K562 (cell line): ENCODE results near the gene SPRR1A. TPM values are rescaled to one million over a fixed set of nuclear protein-coding genes. Genes with fewer than 3 reads are reported as not detected.

Source experiments
- ATAC-seq: fragments of 200-7000 bp; cut with Tn5 transposase; 3 replicates; pipeline ENCODE4 v1.9.1; 2020; ENCODE audit warnings: moderate library complexity
- BruUV-seq: library from RNA; stranded (reverse); fragments of 400-500 nt; replicated peaks from 2 replicates; lab custom pipeline; 2021; lab: Mats Ljungman, UMichigan
- CTCF ChIA-PET: fragments of 300-600 bp; formaldehyde crosslinking; extraction: SDS; loops from one replicate; lab custom pipeline; 2021; ENCODE audit warnings: low intra/inter-chr PET ratio; lab: Yijun Ruan, JAX
- POLR2A ChIA-PET: fragments of 300-600, 350-650 bp; sonication (Branson Sonifier 250); formaldehyde crosslinking; extraction: SDS; loops from one replicate; lab custom pipeline; 2021; ENCODE audit warnings: antibody characterized with exemption, inconsistent platforms; lab: Yijun Ruan, JAX
- DNase-seq, 4 experiments: peaks; one replicate each; pipeline versions ENCODE4 v3.0.0 to v3.0.0-alpha.2; 2011 to 2018; ENCODE audit warnings: low spot score in 3 of 4, mixed read lengths in 3 of 4; ENCODE audit errors: extremely low read depth in 1 of 4
- FAIRE-seq: peaks from 2 replicates; lab custom pipeline; 2011; peaks lifted over from hg19 to GRCh38; lab: Jason Lieb, UNC
- H2AFZ ChIP-seq: 2 replicates; pipeline ENCODE4 v1.6.0; 2011; ENCODE audit warnings: low read depth, low read length, control low read depth, inconsistent platforms
- H3K27ac ChIP-seq: fragments of 200-600 bp; 3 replicates; pipeline ENCODE4 v1.8.0; 2011; ENCODE audit warnings: low read depth, mild to moderate bottlenecking, control low read depth, inconsistent platforms, low read length, moderate library complexity, mixed read lengths; ENCODE audit errors: extremely low read depth
- H3K27me3 ChIP-seq, 2 experiments: fragments of 300-600 bp in 1 of 2; 2 replicates in 1 of 2; 3 replicates in 1 of 2; pipeline versions ENCODE4 v1.6.0 to v1.8.0; 2011; ENCODE audit warnings: inconsistent platforms in 2 of 2, low read length in 2 of 2, mild to moderate bottlenecking in 1 of 2, mixed read lengths in 1 of 2, moderate library complexity in 1 of 2; ENCODE audit not compliant: control insufficient read depth in 2 of 2, insufficient read depth in 2 of 2
- H3K36me3 ChIP-seq: fragments of 300-600 bp; 3 replicates; pipeline ENCODE4 v1.8.0; 2011; ENCODE audit warnings: mild to moderate bottlenecking, low read length, inconsistent platforms; ENCODE audit not compliant: control insufficient read depth, insufficient read depth
- H3K4me1 ChIP-seq, 2 experiments: fragments of 200-600 bp in 1 of 2; replicated peaks in 1 of 2; 2 replicates in 1 of 2; 3 replicates in 1 of 2; pipeline versions ENCODE4 v1.5.1 to v1.8.0; 2011; ENCODE audit warnings: inconsistent platforms in 2 of 2, low read length in 2 of 2, mild to moderate bottlenecking in 1 of 2, mixed read lengths in 1 of 2, moderate library complexity in 1 of 2; ENCODE audit not compliant: control insufficient read depth in 2 of 2, insufficient read depth in 2 of 2
- H3K4me2 ChIP-seq: 2 replicates; pipeline ENCODE4 v1.6.1; 2011; ENCODE audit warnings: low read length, control low read depth, inconsistent platforms, mixed read lengths; ENCODE audit not compliant: insufficient read depth
- H3K4me3 ChIP-seq: fragments of 200-600 bp; sonication (generic), shearing (Covaris generic); 2 replicates; pipeline ENCODE4 v1.5.1; 2016; ENCODE audit warnings: control low read depth, inconsistent platforms
- H3K79me2 ChIP-seq: fragments of 200-600 bp; 3 replicates; pipeline ENCODE4 v1.8.0; 2011; ENCODE audit warnings: low read length, inconsistent platforms; ENCODE audit not compliant: control insufficient read depth, insufficient read depth
- H3K9ac ChIP-seq, 2 experiments: 2 replicates each; pipeline versions ENCODE4 v1.6.0 to v1.6.1; 2011; ENCODE audit warnings: low read depth in 2 of 2, low read length in 2 of 2, control low read depth in 1 of 2, inconsistent platforms in 1 of 2, mild to moderate bottlenecking in 1 of 2, mixed read lengths in 1 of 2; ENCODE audit not compliant: insufficient read depth in 1 of 2
- H3K9me1 ChIP-seq: one replicate; pipeline ENCODE4 v1.6.0; 2011; ENCODE audit warnings: inconsistent platforms, mild to moderate bottlenecking, low read length, moderate library complexity; ENCODE audit not compliant: control insufficient read depth, insufficient read depth
- H3K9me3 ChIP-seq: replicated peaks from 2 replicates; pipeline ENCODE4 v1.5.1; 2011; ENCODE audit warnings: low read depth, low read length, inconsistent platforms; ENCODE audit not compliant: control insufficient read depth, insufficient read depth
- H4K20me1 ChIP-seq: replicated peaks from 2 replicates; pipeline ENCODE4 v1.6.1; 2011; ENCODE audit warnings: low read length, inconsistent platforms, mixed read lengths; ENCODE audit not compliant: control insufficient read depth, insufficient read depth
- ARID3A ChIP-seq: IDR thresholded peaks from 2 replicates; pipeline ENCODE4 v1.6.1; 2012; ENCODE audit warnings: low read depth, low read length, improper control_type of control experiment, borderline replicate concordance
- E2F3 ChIP-seq: fragments of 250-450 bp; sonication (Bioruptor Pico); IDR thresholded peaks from 2 replicates; pipeline ENCODE4 v1.4.0; 2020; ENCODE audit warnings: mild to moderate bottlenecking
- ELF2 ChIP-seq: fragments of 250-450 bp; sonication (Bioruptor Pico); IDR thresholded peaks from 2 replicates; pipeline ENCODE4 v1.5.0; 2021; ENCODE audit warnings: mild to moderate bottlenecking
- GABPA ChIP-seq: fragments of 200-800 bp; sonication (Bioruptor generic); conservative IDR thresholded peaks from 2 replicates; pipeline ENCODE4 v1.6.1; 2016; ENCODE audit warnings: low read depth, missing genetic modification characterization, missing compliant biosample characterization
- KLF10 ChIP-seq: fragments of 250-450 bp; sonication (Bioruptor Pico); IDR thresholded peaks from 2 replicates; pipeline ENCODE4 v1.6.1; 2021; ENCODE audit warnings: matching md5 sums
- MNT ChIP-seq, 2 experiments: fragments of 450-650 bp; conservative IDR thresholded peaks; 2 replicates each; pipeline ENCODE4 v1.6.1; 2017; ENCODE audit warnings: mild to moderate bottlenecking in 2 of 2, moderate library complexity in 2 of 2
- RHOXF2B ChIP-seq: fragments of 250-450 bp; sonication (Bioruptor Pico); conservative IDR thresholded peaks from 2 replicates; pipeline ENCODE4 v1.5.1; 2021
- SIN3A ChIP-seq, 2 experiments: fragments of 150-350 bp in 1 of 2; IDR thresholded peaks; 2 replicates each; pipeline ENCODE4 v1.6.1; 2011 to 2016; ENCODE audit warnings: borderline replicate concordance in 2 of 2, low read depth in 2 of 2, low read length in 2 of 2, mild to moderate bottlenecking in 2 of 2, moderate library complexity in 2 of 2; ENCODE audit not compliant: control insufficient read depth in 1 of 2
- SMAD4 ChIP-seq: fragments of 250-450 bp; sonication (Bioruptor Pico); conservative IDR thresholded peaks from 2 replicates; pipeline ENCODE4 v1.8.0; 2021; ENCODE audit warnings: inconsistent platforms, mild to moderate bottlenecking, moderate library complexity
- SRSF7 ChIP-seq: fragments of 200-400 bp; formaldehyde crosslinking; optimal IDR thresholded peaks from 2 replicates; pipeline ENCODE3; 2017; ENCODE audit warnings: mild to moderate bottlenecking, low read depth, low read length
- TEAD2 ChIP-seq: fragments of 450-650 bp; IDR thresholded peaks from 2 replicates; pipeline ENCODE4 v1.6.1; 2016; ENCODE audit warnings: missing genetic modification characterization, control low read depth, missing compliant biosample characterization
- ZNF212 ChIP-seq: fragments of 450-650 bp; formaldehyde crosslinking; IDR thresholded peaks from 2 replicates; pipeline ENCODE4 v1.4.0; 2020; ENCODE audit warnings: mild to moderate bottlenecking
- ZNF324 ChIP-seq: fragments of 250-450 bp; sonication (Bioruptor Pico); IDR thresholded peaks from 2 replicates; pipeline ENCODE4 v1.4.0; 2020; ENCODE audit warnings: mild to moderate bottlenecking
- ZNF395 ChIP-seq: fragments of 200-800 bp; sonication (Bioruptor generic); IDR thresholded peaks from 2 replicates; pipeline ENCODE4 v1.6.1; 2017; ENCODE audit warnings: missing genetic modification characterization, missing compliant biosample characterization
- ZNF444 ChIP-seq: fragments of 250-450 bp; sonication (Bioruptor Pico); IDR thresholded peaks from 2 replicates; pipeline ENCODE4 v1.4.0; 2020; ENCODE audit warnings: mild to moderate bottlenecking, moderate library complexity
- ZNF785 ChIP-seq: fragments of 250-450 bp; sonication (Bioruptor Pico); IDR thresholded peaks from 2 replicates; pipeline ENCODE4 v1.4.0; 2020; ENCODE audit warnings: mild to moderate bottlenecking
- WGBS: fragments of 100-300 bp; shearing (Covaris generic); methylation state at CpG from one replicate; pipeline ENCODE4 v1.1.6; 2016; ENCODE audit warnings: low coverage, mixed read lengths; ENCODE audit not compliant: insufficient coverage; ENCODE audit errors: missing lambda C conversion rate; 5-methylcytosine and 5-hydroxymethylcytosine counted together
- in situ Hi-C: fragments of 300-500 bp; cut with MboI; formaldehyde crosslinking; loops from 4 replicates; pipeline ENCODE4 v1.15.0; 2018; ENCODE audit warnings: inconsistent platforms, mixed read lengths
- intact Hi-C: fragments of 100-400 bp; cut with micrococcal nuclease; formaldehyde crosslinking; loops from 2 replicates; pipeline ENCODE4 v1.14.2; 2022
- polyA plus RNA-seq, 8 experiments: library from polyadenylated mRNA; depleted of rRNA in 4 of 8; stranded (reverse) in 5 of 8; unstranded in 3 of 8; fragments of >200 nt; fragmentation: Nextera tagmentation in 2 of 8; fragmentation: Illumina TruSeq in 1 of 8; extraction: Ambion mirVana in 2 of 8; extraction: Trizol in 1 of 8; gene quantifications; 2 replicates each; pipeline versions ENCODE4 v1.2.1 to v1.2.3, GENCODE V29; 2011 to 2014; ENCODE audit warnings: inconsistent platforms in 1 of 8, missing spikeins in 1 of 8
- total RNA-seq, 7 experiments: library from RNA; depleted of rRNA in 6 of 7; stranded (reverse); fragments of >200 nt in 6 of 7; fragmentation: Illumina TruSeq in 2 of 7; extraction: Trizol in 2 of 7; gene quantifications; 2 replicates each; pipeline versions ENCODE4 v1.2.1 to v1.2.3, GENCODE V29; 2011 to 2021; ENCODE audit warnings: low replicate concordance in 1 of 7
- TF ChIP-seq, protein P1 (sequence below), 2 experiments: fragments of 250-450 bp in 1 of 2; fragments of 450-650 bp in 1 of 2; sonication (Bioruptor Pico) in 1 of 2; IDR thresholded peaks; 2 replicates each; pipeline versions ENCODE4 v1.6.1 to v1.8.0; 2016 to 2021; ENCODE audit warnings: mild to moderate bottlenecking in 2 of 2, moderate library complexity in 2 of 2, missing compliant biosample characterization in 1 of 2, missing genetic modification characterization in 1 of 2

SPRR1A gene
- total and polyA plus RNA-seq, 9 of the 15 experiments (the other 6 are each of a cell fraction or from before 2014, with no cell fraction given), result not detected

DNA sequence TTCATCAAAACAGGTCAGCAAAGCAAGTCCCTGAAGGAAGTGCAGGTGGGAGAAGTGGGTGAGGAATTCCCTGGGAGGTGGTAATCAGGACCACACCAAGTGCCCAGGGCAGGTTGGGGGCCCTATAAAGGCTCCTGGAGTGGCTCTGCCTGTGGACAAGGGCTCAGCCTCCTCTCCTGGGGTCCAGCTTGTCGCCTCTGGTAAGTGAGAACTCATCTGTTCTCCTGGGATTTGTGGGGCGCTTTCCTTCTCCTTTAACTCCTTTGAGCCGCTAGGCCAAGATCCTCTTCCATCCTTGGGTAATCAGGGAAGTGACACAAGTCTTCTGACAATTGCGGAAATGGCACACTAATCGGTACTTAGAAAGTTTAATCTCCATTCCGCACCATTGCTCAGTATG, 13.4 kb upstream of the SPRR1A start, which contains the start of gene SPRR4:
Gene SPRR4 (plus strand): TSS at position 154 of the 400 bp plus-strand sequence. CDS start 1,243 bp downstream, outside the sequence.
- no peaks in the 10 kb centered on the region for H3K79me2 ChIP-seq
- H3K4me2 ChIP-seq, result no peak within 1 kb of the TSS
- no peaks in the 10 kb centered on the region for H3K9me1 ChIP-seq
- CTCF ChIA-PET, result no interaction called here
- H3K36me3 ChIP-seq, result no peaks in the 10 kb centered on the region
- H3K27ac ChIP-seq, result no peak within 1 kb of the TSS
- TF ChIP-seq ZNF212 (CRISPR knock-in tag) (no peak), RHOXF2B (CRISPR knock-in tag) (no peak), SRSF7 (no peak), MNT (conservative IDR thresholded peaks at IDR 0.05) (no peak), ARID3A (no peak), ZNF785 (CRISPR knock-in tag) (no peak), ZNF444 (CRISPR knock-in tag) (no peak), GABPA (tag) (no peak), SMAD4 (CRISPR knock-in tag) (no peak), ELF2 (CRISPR knock-in tag) (no peak), TEAD2 (tag) (no peak), E2F3 (CRISPR knock-in tag) (no peak), KLF10 (CRISPR knock-in tag) (no peak), ZNF324 (CRISPR knock-in tag) (no peak), SIN3A (IDR thresholded peaks at IDR 0.05; ENCODE audit: borderline replicate concordance in 2 of 2, control insufficient read depth in 1 of 2, low read depth in 2 of 2, low read length in 2 of 2) (no peak), ZNF395 (CRISPR knock-in tag) (no peak)
- TF ChIP-seq, protein P1, sequence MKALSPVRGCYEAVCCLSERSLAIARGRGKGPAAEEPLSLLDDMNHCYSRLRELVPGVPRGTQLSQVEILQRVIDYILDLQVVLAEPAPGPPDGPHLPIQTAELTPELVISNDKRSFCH (CRISPR knock-in tag; IDR thresholded peaks at IDR 0.05), result no peak
- TF ChIP-seq, protein P1 (tag; IDR thresholded peaks at IDR 0.05), result no peak
- no peak for FAIRE-seq
- intact Hi-C loops (no loop called here), in situ Hi-C loops (loop anchor here (25.0 kb wide), 1 partner anchor 217 kb away; no protein-coding TSS in a partner anchor)
- no peak for ATAC-seq
- no peaks in the 10 kb centered on the region for H3K9me3 ChIP-seq
- H3K4me3 ChIP-seq, result no peak within 1 kb of the TSS
- peaks cover 0 to 8% of the 10 kb centered on the region in 2 experiments; a peak in 4 of 5 replicates for H3K27me3 ChIP-seq
- H4K20me1 ChIP-seq, result no peaks in the 10 kb centered on the region
- 4% methylated on average over 5 of the region's 6 CpGs for WGBS
- POLR2A ChIA-PET, result interaction anchor here (0.8 kb wide), 1 partner anchor 311 kb away, joined by 3 read pairs; no protein-coding TSS in a partner anchor
- no peak within 1 kb of the TSS for H2AFZ ChIP-seq
- BruUV-seq, result no TSS peak
- no peak within 1 kb of the TSS for H3K9ac ChIP-seq
- H3K4me1 ChIP-seq, result no peaks in the 10 kb centered on the region
- no peak for DNase-seq
